C4-2B (cell line): Measurements from ENCODE around the gene MOGAT1.
"Not testable (repeated sequence)": the region's sequence is repeated elsewhere in the genome, so short reads cannot be mapped to it uniquely, and the experiment has no call there.

Source experiments
- H3K27ac ChIP-seq: fragments of 450-650 bp; 2 replicates; pipeline ENCODE4 v1.5.1; 2017
- ZFX ChIP-seq: fragments of 450-650 bp; IDR thresholded peaks from 2 replicates; pipeline ENCODE4 v1.6.1; 2017
- TF ChIP-seq, protein P1 (sequence below): fragments of 450-650 bp; conservative IDR thresholded peaks from 2 replicates; pipeline ENCODE4 v1.5.1; 2017; ENCODE audit warnings: mild to moderate bottlenecking

Gene MOGAT1

DNA sequence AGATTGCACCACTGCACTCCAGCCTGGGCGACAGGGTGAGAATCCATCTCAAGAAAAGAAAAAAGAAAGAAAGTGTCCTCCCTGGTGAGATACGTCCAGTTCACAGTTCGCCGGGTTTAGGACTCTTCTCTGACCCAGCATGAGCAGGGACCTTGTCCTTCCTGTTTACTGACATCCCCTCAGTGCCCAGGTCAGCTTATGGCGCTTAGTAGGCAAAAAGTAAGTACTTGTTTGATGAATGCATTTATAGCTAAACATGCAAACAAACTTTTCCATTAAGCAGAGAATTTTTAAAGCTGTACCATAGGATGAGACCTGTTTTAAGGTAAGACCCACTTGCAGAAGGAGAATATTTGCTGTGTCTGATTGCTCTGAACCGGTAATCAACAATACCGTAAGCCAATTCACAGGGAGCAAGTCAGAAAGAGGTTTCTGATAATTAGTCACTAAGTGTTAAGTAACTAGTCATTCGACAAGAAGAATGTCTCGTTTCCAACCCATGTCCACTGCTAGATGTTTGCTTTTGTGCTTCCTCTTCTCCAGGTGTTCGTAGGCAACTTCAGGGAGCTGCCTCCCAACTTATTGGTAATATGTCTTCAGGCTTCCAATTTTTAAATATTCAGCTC, 40.0 kb downstream of the MOGAT1 start:
- TF ChIP-seq ZFX: no peak
- TF ChIP-seq, protein P1, sequence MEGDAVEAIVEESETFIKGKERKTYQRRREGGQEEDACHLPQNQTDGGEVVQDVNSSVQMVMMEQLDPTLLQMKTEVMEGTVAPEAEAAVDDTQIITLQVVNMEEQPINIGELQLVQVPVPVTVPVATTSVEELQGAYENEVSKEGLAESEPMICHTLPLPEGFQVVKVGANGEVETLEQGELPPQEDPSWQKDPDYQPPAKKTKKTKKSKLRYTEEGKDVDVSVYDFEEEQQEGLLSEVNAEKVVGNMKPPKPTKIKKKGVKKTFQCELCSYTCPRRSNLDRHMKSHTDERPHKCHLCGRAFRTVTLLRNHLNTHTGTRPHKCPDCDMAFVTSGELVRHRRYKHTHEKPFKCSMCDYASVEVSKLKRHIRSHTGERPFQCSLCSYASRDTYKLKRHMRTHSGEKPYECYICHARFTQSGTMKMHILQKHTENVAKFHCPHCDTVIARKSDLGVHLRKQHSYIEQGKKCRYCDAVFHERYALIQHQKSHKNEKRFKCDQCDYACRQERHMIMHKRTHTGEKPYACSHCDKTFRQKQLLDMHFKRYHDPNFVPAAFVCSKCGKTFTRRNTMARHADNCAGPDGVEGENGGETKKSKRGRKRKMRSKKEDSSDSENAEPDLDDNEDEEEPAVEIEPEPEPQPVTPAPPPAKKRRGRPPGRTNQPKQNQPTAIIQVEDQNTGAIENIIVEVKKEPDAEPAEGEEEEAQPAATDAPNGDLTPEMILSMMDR: no peak
- H3K27ac ChIP-seq: no peak overlapping the region

- TF ChIP-seq, protein P1: no peak
- no peak for TF ChIP-seq ZFX
- no peak overlapping the region for H3K27ac ChIP-seq
These were observed 41.5 kb downstream of the MOGAT1 start for GRCh38 chr2:222713002-222713401.

DNA sequence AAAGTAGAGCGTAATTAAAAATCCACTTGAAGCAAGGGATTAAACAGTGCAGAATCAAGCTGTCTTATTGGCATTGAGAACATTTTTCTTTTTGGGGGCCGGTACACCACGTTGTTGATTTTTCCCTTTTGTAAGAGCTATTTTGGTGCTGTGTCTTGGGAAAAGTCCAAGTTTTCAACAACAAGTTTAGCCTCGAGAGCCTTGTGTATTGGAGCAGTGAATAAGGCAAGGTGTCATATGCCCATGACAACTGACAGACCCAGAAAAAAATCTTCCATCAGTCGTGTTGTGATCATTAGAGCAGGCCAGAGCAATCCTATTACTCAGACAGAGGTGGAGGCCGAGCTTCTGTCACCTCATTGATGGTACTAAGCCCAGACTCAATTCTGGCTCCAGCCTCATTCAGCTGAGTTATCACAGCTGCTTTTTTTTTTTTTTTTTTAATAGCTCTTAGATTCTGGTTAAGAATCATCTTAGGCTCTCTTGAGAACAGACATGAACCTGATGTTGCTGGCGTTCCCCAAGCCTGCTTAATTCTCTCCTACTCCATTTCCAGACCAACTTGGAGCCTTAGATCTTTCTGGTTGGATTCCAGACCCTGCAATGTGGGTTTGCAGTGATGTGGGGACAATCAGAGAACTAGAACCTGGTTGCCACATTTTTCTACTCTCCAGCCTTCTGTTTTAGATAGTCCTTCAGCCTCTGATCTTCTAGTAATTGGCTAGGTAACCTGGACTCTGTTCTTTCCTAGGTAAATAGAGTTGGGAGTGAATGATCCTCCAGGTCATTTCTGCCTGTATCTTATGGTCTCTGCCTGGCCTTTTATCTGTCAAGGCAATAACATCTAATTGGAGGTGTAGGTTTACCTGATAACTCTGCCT, 43.1 kb downstream of the MOGAT1 start:
- TF ChIP-seq ZFX: no peak
- TF ChIP-seq, protein P1: no peak
- no peak overlapping the region for H3K27ac ChIP-seq

DNA sequence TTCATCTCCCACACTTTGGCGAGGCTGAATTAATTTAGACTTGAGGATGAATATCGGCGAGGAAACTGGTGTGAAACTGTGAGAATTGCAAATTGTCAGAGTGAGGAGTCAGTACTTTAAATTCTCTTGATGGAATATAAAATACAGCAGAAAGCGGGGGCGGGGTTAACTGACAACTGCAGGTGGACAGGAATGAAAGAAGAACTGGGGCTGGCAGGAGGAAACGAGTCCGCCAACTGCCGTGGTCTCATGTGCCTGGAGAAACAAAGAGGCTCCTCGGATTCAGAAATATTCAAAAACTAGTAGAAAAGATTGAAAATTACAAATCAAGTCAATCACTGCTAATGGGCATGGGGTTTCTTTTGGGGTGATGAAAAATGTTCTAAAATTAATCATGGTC, 44.3 kb downstream of the MOGAT1 start:
- no peak overlapping the region for H3K27ac ChIP-seq
- TF ChIP-seq, protein P1: no peak
- no peak for TF ChIP-seq ZFX

DNA sequence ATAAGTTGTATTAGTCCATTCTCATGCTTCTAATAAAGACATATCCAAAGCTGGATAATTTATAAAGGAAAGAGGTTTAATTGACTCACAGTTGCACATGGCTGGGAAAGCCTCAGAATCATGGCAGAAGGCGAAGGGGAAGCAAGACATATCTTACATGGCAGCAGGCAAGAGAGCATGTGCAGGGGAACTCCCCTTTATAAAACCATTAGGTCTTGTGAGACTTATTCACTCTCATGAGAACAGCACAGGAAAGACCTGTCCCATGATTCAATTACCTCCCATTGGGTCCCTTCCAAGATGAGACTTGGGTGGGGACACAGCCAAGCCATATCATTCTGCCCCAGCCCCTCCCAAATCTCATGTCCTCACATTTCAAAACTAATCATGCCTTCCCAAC, 48.3 kb downstream of the MOGAT1 start:
- H3K27ac ChIP-seq: not testable (repeated sequence)

- H3K27ac ChIP-seq: not testable (repeated sequence)
These were observed 50.1 kb downstream of the MOGAT1 start for GRCh38 chr2:222721597-222721996.

GRCh38 chr2:222722327-222722946, 51.0 kb downstream of the MOGAT1 start:
- TF ChIP-seq, protein P1: no peak
- TF ChIP-seq ZFX: no peak
- no peak overlapping the region for H3K27ac ChIP-seq

DNA sequence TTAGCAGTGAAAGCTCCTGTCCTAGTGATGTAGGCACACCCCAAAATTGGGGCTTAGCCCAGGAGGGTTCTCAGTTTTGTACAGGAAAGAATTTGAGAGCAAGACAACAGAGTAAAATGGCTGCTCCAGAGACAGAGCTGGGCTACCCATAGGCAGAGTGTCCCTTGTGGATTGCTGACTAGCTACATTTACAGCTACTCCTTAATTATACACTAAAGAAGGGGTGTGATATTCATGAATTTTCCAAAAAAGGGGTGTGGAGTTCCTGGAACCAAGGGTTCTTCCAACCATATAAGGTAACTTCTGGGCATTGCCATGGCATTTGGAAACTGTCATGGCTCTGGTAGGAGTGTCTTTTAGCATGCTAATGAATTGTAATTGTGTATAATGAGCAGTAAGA, 52.8 kb downstream of the MOGAT1 start:
- TF ChIP-seq ZFX: no peak
- TF ChIP-seq, protein P1: no peak
- H3K27ac ChIP-seq: no peak overlapping the region
